ENCODE measurements around the gene MTCH1.

GRCh38 chr6:36936824-36937223 lies 49.2 kb downstream of the MTCH1 start:
- no peak for TF ChIP-seq CTCF (IDR thresholded peaks at IDR 0.05 in 4 of 5, conservative IDR thresholded peaks at IDR 0.05 in 1 of 5)
- no peak for TF ChIP-seq POLR2A (IDR thresholded peaks at IDR 0.05)

All from gastrocnemius medialis (tissue), 4 donors.